Ascending aorta (tissue), 2 donors: ENCODE data around the gene TSPAN11. TPM values are rescaled to one million over a fixed set of nuclear protein-coding genes. Genes with fewer than 3 reads are reported as not detected.
A peak's percentile ranks its signal among the peaks of the same experiment; 100 is the strongest.

Experiments used
- DNase-seq, 2 donors: peaks; one replicate each; pipeline ENCODE4 v3.0.0-alpha.2; 2019; ENCODE audit warnings: low spot score in 2 of 2
- H3K27ac ChIP-seq, 2 donors: fragments of 200-600 bp; sonication (generic); one replicate each; pipeline ENCODE4 v1.5.1; 2016 to 2017; ENCODE audit warnings: mild to moderate bottlenecking in 1 of 2
- H3K27me3 ChIP-seq: fragments of 200-600 bp; sonication (generic); one replicate; pipeline ENCODE4 v1.5.1; 2017
- H3K36me3 ChIP-seq, 2 donors: fragments of 200-600 bp; sonication (generic); one replicate each; pipeline ENCODE4 v1.5.1; 2016
- H3K4me1 ChIP-seq, 2 donors: fragments of 200-600 bp; sonication (generic); one replicate each; pipeline ENCODE4 v1.5.1; 2016 to 2017; ENCODE audit warnings: mild to moderate bottlenecking in 1 of 2
- H3K4me3 ChIP-seq, 2 donors: fragments of 200-600 bp; sonication (generic); one replicate each; pipeline ENCODE4 v1.5.1; 2016 to 2017; ENCODE audit warnings: mild to moderate bottlenecking in 1 of 2
- H3K9me3 ChIP-seq, 2 donors: fragments of 200-600 bp; sonication (generic); one replicate each; pipeline ENCODE4 v1.5.1; 2016
- CTCF ChIP-seq, 3 experiments: fragments of 200-600 bp in 2 of 3; fragments of 450-650 bp in 1 of 3; sonication (generic) in 2 of 3; IDR thresholded peaks; one replicate each; pipeline ENCODE4 v1.5.1; 2016 to 2019; ENCODE audit warnings: antibody characterized with exemption in 3 of 3, mild to moderate bottlenecking in 1 of 3, moderate library complexity in 1 of 3
- intact Hi-C: fragments of 100-400 bp; cut with DNase I; formaldehyde crosslinking; loops from one replicate; pipeline ENCODE4 v1.15.1; 2023
- total RNA-seq: library from RNA; depleted of rRNA; stranded (reverse); fragments of >200 nt; gene quantifications from one replicate; pipeline ENCODE4 v1.1.0, GENCODE V29; 2016

Gene TSPAN11
- total RNA-seq, 1 donor from 2014 or later = 5.2 TPM

GRCh38 chr12:31018106-31018789 is 91.7 kb downstream of the TSPAN11 start:
- Histone ChIP-seq H3K9me3 (no peaks in the 10 kb centered on the region), H3K27me3 (no peaks in the 10 kb centered on the region), H3K36me3 (no peaks in the 10 kb centered on the region), H3K4me3 (no peak overlapping the region), H3K4me1 (no peaks in the 10 kb centered on the region), H3K27ac (no peak overlapping the region)
- TF ChIP-seq CTCF (IDR thresholded peaks at IDR 0.05) = no peak
- DNase-seq = no peak
- intact Hi-C loops = no loop called here

- no peaks in the 10 kb centered on the region for H3K27me3 ChIP-seq
- H3K4me3 ChIP-seq = no peak overlapping the region
- H3K9me3 ChIP-seq = no peaks in the 10 kb centered on the region
- H3K27ac ChIP-seq = no peak overlapping the region
- H3K36me3 ChIP-seq = no peaks in the 10 kb centered on the region
- DNase-seq = no peak
- intact Hi-C loops = no loop called here
- no peak for TF ChIP-seq CTCF (IDR thresholded peaks at IDR 0.05)
- no peaks in the 10 kb centered on the region for H3K4me1 ChIP-seq
Observed at GRCh38 chr12:31018790-31019505, 92.4 kb downstream of the TSPAN11 start.

GRCh38 chr12:31019561-31019960 is 93.0 kb downstream of the TSPAN11 start:
- H3K4me1 ChIP-seq = no peaks in the 10 kb centered on the region
- TF ChIP-seq CTCF (IDR thresholded peaks at IDR 0.05) = no peak
- H3K27ac ChIP-seq = no peak overlapping the region
- no peak for DNase-seq
- H3K4me3 ChIP-seq = no peak overlapping the region
- H3K9me3 ChIP-seq = no peaks in the 10 kb centered on the region
- no peaks in the 10 kb centered on the region for H3K27me3 ChIP-seq
- intact Hi-C loops = no loop called here
- H3K36me3 ChIP-seq = no peaks in the 10 kb centered on the region

GRCh38 chr12:31019976-31020375 is 93.4 kb downstream of the TSPAN11 start:
- Histone ChIP-seq H3K36me3 (no peaks in the 10 kb centered on the region), H3K27ac (no peak overlapping the region), H3K4me1 (no peaks in the 10 kb centered on the region), H3K4me3 (no peak overlapping the region), H3K27me3 (no peaks in the 10 kb centered on the region), H3K9me3 (no peaks in the 10 kb centered on the region)
- intact Hi-C loops = no loop called here
- peak in 1 of 2 donors; percentile 53 for DNase-seq
- no peak for TF ChIP-seq CTCF (IDR thresholded peaks at IDR 0.05)

- intact Hi-C loops = no loop called here
- Histone ChIP-seq H3K27ac (no peak overlapping the region), H3K4me3 (no peak overlapping the region), H3K36me3 (no peaks in the 10 kb centered on the region), H3K4me1 (no peaks in the 10 kb centered on the region), H3K9me3 (no peaks in the 10 kb centered on the region), H3K27me3 (no peaks in the 10 kb centered on the region)
- no peak for DNase-seq
- TF ChIP-seq CTCF (IDR thresholded peaks at IDR 0.05) = no peak
Observed at GRCh38 chr12:31020385-31021166, 94.0 kb downstream of the TSPAN11 start.
